HG02588 (cell line): Measurements from ENCODE around the gene EMSY.
"Not testable (repeated sequence)": the region's sequence is repeated elsewhere in the genome, so short reads cannot be mapped to it uniquely, and the experiment has no call there.

Experiments used
- ATAC-seq: cut with Tn5 transposase; IDR thresholded peaks from one replicate; pipeline ENCODE4 v1.9.1; 2021; ENCODE audit warnings: mild to moderate bottlenecking, moderate library complexity; ENCODE audit not compliant: unreplicated experiment

EMSY gene

GRCh38 chr11:76567261-76567660 lies 122.4 kb downstream of the EMSY start:
- no peak for ATAC-seq

- ATAC-seq: no peak
Measured at GRCh38 chr11:76568139-76568538, 123.3 kb downstream of the EMSY start.

- ATAC-seq: no peak
Measured at GRCh38 chr11:76568621-76569020, 123.8 kb downstream of the EMSY start.

GRCh38 chr11:76572181-76572875 lies 127.5 kb downstream of the EMSY start:
- ATAC-seq: not testable (repeated sequence)

- ATAC-seq: no peak
Measured at GRCh38 chr11:76574406-76574805, 129.6 kb downstream of the EMSY start.

- no peak for ATAC-seq
Measured at GRCh38 chr11:76574879-76575278, 130.1 kb downstream of the EMSY start.

- ATAC-seq: no peak
Measured at GRCh38 chr11:76577226-76577920, 132.6 kb downstream of the EMSY start.

GRCh38 chr11:76577921-76578653 lies 133.3 kb downstream of the EMSY start:
- ATAC-seq: no peak

GRCh38 chr11:76578654-76579055 lies 133.8 kb downstream of the EMSY start:
- no peak for ATAC-seq

- ATAC-seq: no peak
Measured at GRCh38 chr11:76579056-76579751, 134.4 kb downstream of the EMSY start.

GRCh38 chr11:76579752-76580151 lies 134.9 kb downstream of the EMSY start:
- no peak for ATAC-seq

GRCh38 chr11:76582471-76582870 lies 137.7 kb downstream of the EMSY start:
- ATAC-seq: not testable (repeated sequence)

- no peak for ATAC-seq
Measured at GRCh38 chr11:76587820-76588454, 143.1 kb downstream of the EMSY start.

- no peak for ATAC-seq
Measured at GRCh38 chr11:76588455-76589325, 143.9 kb downstream of the EMSY start.

GRCh38 chr11:76589477-76589876 lies 144.7 kb downstream of the EMSY start:
- no peak for ATAC-seq

GRCh38 chr11:76589964-76590950 lies 145.4 kb downstream of the EMSY start:
- no peak for ATAC-seq

- ATAC-seq: no peak
Measured at GRCh38 chr11:76591416-76591815, 146.6 kb downstream of the EMSY start.

- ATAC-seq: no peak
Measured at GRCh38 chr11:76592025-76592914, 147.5 kb downstream of the EMSY start.
